C4-2B (cell line): ENCODE results near the gene FOXP1.

Source experiments
- CTCF ChIP-seq: fragments of 450-650 bp; conservative IDR thresholded peaks from 2 replicates; pipeline ENCODE4 v1.5.1; 2017; ENCODE audit warnings: mild to moderate bottlenecking
- ZFX ChIP-seq: fragments of 450-650 bp; IDR thresholded peaks from 2 replicates; pipeline ENCODE4 v1.6.1; 2017

DNA sequence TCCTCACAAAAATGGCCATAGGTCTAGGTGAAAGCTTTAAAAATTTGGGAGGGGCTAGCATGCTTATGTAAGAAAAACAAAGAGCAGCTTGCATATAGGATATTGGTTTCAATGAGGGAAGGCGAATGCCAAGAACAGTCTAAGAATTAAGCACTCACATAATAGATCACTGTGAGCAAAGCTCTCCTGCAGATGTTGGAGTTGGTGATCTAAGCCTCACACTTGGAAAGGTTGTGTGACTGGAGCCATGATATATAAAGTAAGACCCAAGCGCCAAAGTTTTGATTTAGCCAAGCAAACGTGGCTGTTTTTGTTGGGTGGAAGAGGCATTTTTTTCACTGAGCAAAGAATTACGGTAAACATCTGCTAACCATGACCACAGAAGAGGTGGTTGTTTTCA lies 237.5 kb downstream of the FOXP1 start:
- no peak for TF ChIP-seq CTCF
- TF ChIP-seq ZFX = no peak
